Gastrocnemius medialis (tissue), 4 donors: ENCODE data around the gene TMEM150A.

ENCODE experiments used
- POLR2A ChIP-seq, 2 donors: fragments of 450-650 bp; IDR thresholded peaks; one replicate each; pipeline ENCODE4 v1.6.1; 2017; ENCODE audit warnings: antibody characterized with exemption in 2 of 2, mild to moderate bottlenecking in 2 of 2, moderate library complexity in 2 of 2
- TF ChIP-seq, protein P1 (sequence below), 5 experiments: fragments of 450-650 bp in 3 of 5; fragments of 200-600 bp in 2 of 5; sonication (generic) in 2 of 5; IDR thresholded peaks in 4 of 5; conservative IDR thresholded peaks in 1 of 5; 1 replicate in 4 of 5; 2 replicates in 1 of 5; pipeline ENCODE4 v1.5.1; 2016 to 2019; ENCODE audit warnings: antibody characterized with exemption in 5 of 5, mild to moderate bottlenecking in 3 of 5, moderate library complexity in 3 of 5

DNA sequence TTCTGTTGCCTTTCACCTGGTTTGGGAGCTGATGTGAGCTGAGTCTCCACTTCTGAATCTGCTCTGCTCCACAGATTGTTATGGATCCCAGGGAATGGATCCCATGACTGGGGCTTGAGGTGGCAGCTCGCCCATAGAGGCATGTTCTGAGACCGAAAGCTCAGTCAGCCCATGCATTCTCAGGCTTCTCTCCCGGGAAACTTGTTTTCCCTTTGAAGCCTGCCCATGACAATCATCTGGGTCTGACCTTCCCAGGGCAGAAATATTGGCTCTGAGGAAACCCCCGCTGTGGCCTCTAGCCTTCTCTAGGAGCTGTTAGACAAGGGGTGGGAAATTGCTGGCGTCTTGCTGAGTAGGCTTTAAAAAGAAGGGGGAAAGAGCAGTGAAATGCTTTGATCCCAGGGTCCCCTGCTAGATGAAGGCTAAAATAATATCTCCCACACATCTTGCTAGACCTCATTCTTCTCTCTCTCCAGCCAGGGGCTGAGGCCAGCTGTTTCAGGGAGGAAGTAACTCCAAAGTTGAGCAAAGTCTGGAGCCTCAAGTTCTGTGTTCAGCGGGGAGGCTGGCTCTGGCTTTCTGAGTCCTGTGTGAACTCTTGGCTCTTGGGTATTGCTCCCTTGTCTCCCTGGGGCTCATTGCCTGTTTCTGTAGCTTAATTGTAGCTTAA is 23.1 kb downstream of the TMEM150A start:
- TF ChIP-seq, protein P1, sequence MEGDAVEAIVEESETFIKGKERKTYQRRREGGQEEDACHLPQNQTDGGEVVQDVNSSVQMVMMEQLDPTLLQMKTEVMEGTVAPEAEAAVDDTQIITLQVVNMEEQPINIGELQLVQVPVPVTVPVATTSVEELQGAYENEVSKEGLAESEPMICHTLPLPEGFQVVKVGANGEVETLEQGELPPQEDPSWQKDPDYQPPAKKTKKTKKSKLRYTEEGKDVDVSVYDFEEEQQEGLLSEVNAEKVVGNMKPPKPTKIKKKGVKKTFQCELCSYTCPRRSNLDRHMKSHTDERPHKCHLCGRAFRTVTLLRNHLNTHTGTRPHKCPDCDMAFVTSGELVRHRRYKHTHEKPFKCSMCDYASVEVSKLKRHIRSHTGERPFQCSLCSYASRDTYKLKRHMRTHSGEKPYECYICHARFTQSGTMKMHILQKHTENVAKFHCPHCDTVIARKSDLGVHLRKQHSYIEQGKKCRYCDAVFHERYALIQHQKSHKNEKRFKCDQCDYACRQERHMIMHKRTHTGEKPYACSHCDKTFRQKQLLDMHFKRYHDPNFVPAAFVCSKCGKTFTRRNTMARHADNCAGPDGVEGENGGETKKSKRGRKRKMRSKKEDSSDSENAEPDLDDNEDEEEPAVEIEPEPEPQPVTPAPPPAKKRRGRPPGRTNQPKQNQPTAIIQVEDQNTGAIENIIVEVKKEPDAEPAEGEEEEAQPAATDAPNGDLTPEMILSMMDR (IDR thresholded peaks at IDR 0.05 in 4 of 5, conservative IDR thresholded peaks at IDR 0.05 in 1 of 5) = no peak
- TF ChIP-seq POLR2A (IDR thresholded peaks at IDR 0.05) = no peak
